GM12873 (cell line): ENCODE measurements around the gene KLHL17.

Experiments used
- CTCF ChIP-seq: IDR thresholded peaks from 2 replicates; pipeline ENCODE4 v1.5.1; 2012; ENCODE audit warnings: low read depth, mild to moderate bottlenecking, moderate library complexity, low read length, control low read depth; ENCODE audit not compliant: insufficient read depth; ENCODE audit errors: missing control alignments

The KLHL17 gene

GRCh38 chr1:975365-975764 is 15.0 kb downstream of the KLHL17 start:
- TF ChIP-seq CTCF = no peak

DNA sequence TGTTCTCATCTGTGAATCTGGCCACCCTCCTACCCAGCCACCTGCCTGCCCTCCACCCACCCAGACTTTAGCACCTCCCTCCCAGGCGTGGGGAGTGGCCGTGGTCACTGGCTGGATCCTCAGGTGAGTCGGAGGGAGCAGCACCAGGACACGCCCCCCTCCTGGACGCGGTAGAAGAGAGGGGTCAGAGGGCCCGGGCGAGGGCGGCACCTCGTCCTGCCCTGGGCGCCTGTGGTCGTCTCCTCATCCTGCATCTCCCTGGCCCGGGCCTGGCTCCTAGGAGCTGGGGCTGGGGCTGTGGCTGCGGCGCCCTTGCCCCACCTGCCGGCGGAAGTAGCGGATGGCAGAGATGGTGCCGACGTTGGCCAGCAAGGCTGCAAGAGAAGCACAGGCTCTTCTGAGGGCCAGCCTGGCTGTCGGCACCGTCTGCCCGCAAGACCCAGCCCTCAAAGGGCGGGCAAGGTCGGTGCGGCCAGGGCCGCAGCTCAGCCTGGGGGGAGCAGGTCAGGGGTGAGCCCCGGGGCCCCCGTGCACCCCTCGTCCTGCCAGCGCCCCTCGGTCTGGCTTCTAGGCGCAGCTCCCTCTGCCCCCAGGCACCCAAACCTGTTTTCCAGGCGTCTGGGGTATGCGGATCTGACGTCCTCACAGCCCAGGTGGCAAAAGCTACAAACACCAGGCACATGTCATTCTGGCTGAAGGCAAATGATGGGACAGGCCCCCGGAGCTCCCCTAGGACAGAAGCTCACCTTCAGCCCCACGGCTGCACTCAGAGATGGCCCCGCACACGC is 15.7 kb downstream of the KLHL17 start:
- peak; percentile 69 for TF ChIP-seq CTCF

DNA sequence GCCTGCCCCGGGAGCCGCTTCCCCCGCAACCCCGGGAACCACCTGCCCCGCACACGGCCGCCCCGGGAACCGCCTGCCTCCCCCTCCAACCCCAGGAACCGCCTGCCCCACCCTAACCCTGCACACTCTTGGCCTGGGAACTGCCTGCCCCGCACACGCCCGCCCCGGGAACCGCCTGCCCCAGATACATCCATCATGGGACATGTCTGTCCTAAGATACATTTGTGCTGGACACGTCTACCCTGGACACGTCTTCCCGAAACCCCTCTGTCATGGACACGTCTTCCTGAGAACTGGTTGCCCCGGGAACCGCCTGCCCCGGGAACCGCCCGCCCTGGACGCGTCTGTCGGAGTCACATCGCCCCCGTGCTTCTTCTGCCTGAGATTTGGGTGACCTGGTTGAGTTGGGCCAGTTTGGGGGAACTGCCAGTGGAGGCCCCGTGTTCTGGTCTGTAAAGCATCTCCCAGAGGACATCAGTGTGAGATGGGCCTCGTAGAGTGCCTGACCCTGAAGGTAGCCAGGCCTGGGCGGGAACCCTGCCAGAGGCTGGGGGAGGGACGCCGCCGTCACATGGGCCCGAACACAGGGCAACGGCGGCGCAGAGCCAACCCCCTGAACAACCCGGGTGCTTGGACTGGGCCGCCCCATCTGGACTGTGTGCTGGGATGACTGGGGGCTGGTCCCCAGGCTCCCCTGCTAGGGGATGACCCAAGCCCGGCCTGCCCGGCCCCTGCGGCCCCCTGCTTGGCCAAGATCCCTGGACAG is 17.9 kb downstream of the KLHL17 start:
- no peak for TF ChIP-seq CTCF

DNA sequence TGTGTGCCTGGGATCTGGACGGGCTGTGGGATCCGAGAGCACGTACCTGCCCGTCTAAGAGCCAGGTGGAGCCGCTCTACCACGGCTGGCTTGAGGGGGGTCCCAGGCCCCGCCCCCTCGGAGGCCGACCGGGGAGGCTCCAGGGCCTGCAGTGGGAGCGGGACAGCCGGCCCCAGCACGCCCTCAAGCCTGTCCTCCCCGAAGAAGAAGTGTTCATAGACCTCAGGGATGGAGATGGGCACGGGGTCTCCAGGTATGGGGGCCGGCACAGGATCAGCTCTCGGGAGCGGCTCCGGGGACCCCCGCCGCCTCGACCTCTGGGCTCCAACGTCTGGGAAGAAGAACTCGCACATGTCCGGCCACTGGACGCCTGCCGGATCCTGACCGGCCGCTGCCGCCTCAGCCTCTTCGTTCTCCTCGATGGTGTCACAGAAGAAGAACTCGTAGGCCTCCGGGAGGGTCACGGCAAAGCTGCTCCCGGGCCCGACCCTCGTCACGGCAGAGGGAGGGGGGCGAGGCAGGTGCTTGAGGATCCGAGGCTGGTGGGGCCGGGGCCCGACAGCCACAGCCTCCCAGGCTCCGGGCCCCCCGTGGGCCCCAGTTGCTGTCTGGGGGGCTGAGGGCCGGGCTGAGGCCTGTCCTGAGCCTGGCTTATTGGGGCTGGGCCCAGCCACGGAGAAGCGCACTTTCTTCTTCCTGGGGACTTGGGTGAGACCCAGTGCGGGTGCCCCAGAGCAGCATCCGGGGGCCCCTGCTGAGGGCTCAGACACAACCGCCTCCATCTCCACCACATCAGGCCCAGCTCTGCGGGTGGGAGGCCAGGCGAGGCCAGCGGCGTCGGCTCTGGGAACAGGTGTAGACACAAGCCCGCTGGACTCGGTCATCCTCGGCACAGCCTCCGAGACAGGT is 18.7 kb downstream of the KLHL17 start:
- TF ChIP-seq CTCF = no peak

- no peak for TF ChIP-seq CTCF
Measured at GRCh38 chr1:979744-980072, 19.3 kb downstream of the KLHL17 start.

DNA sequence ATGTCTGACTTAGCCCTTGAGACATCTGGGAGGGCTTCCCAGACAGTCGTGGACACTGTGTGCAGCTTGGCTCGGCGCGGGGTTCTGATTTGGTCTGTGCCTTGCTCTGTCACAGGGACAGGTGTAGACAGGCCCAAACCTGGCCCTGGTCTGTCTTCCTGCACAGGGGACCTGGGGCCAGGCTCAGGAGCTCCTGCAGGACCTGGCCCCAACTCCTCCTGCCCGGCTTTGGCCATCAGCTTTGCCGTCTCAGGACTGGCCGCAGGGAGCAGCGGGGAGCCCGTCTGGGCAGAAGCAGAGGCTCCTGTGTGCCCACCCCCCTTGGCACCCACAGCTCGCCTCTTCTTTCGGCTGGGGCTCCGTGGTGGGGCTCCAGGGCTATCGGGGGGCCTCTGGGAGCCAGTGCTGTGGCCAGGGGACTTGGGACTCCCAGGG is 19.8 kb downstream of the KLHL17 start:
- no peak for TF ChIP-seq CTCF
